Esophagus muscularis mucosa (tissue), 4 donors: ENCODE measurements around the gene PIM2.

Experiments used
- EP300 ChIP-seq: sonication (generic); formaldehyde crosslinking; IDR thresholded peaks from one replicate; pipeline ENCODE4 v1.6.1; 2017; ENCODE audit warnings: antibody characterized with exemption
- POLR2A ChIP-seq: fragments of 450-650 bp; IDR thresholded peaks from one replicate; pipeline ENCODE4 v1.6.1; 2017; ENCODE audit warnings: antibody characterized with exemption, moderate library complexity, mild to moderate bottlenecking, low read depth
- POLR2AphosphoS5 ChIP-seq, 2 donors: sonication (generic); formaldehyde crosslinking; IDR thresholded peaks; one replicate each; pipeline ENCODE4 v1.6.1; 2017; ENCODE audit warnings: antibody characterized with exemption in 2 of 2
- TF ChIP-seq, protein P1 (sequence below), 3 experiments: fragments of 200-600 bp in 2 of 3; fragments of 450-650 bp in 1 of 3; sonication (generic) in 2 of 3; IDR thresholded peaks; one replicate each; pipeline ENCODE4 v1.5.1; 2017 to 2019; ENCODE audit warnings: antibody characterized with exemption in 3 of 3, mild to moderate bottlenecking in 2 of 3, moderate library complexity in 1 of 3

DNA sequence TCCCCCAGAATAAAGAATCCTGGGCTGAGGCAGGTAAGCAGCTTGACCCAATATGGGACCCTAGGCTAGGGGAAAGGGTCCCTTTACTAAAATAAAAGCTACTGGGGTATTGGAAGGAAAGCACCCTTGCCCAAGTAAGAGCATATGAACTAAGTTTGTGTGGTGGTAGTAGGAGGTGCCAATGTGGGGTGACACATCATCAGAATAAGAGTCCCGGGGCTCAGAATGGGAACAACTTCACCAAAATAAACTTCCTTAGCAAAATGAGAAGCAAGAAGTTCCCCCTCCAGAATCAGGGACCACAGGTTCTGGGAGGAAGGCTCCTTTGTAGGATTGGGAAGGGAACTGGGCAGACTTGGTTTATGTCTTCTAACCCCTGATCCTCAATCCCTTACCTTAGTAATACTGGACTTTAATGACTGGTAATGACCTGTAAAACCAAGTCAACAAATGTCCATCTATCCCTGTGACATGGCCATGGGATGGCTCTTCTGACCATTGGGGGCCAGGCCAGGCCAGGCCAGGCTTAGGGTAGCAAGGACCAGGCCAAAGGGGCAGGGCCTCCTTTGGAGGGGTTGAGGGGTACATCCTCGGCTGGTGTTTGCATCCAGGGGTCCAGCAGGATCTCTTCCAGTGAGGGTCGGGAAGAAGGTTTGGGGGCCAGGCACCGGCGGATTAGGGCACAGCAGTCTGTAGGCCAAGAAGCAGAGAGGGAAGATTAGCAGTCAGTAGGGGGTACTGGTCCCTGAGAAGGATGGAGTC lies 5.0 kb downstream of the PIM2 start:
- TF ChIP-seq, protein P1, sequence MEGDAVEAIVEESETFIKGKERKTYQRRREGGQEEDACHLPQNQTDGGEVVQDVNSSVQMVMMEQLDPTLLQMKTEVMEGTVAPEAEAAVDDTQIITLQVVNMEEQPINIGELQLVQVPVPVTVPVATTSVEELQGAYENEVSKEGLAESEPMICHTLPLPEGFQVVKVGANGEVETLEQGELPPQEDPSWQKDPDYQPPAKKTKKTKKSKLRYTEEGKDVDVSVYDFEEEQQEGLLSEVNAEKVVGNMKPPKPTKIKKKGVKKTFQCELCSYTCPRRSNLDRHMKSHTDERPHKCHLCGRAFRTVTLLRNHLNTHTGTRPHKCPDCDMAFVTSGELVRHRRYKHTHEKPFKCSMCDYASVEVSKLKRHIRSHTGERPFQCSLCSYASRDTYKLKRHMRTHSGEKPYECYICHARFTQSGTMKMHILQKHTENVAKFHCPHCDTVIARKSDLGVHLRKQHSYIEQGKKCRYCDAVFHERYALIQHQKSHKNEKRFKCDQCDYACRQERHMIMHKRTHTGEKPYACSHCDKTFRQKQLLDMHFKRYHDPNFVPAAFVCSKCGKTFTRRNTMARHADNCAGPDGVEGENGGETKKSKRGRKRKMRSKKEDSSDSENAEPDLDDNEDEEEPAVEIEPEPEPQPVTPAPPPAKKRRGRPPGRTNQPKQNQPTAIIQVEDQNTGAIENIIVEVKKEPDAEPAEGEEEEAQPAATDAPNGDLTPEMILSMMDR (IDR thresholded peaks at IDR 0.05) = no peak
- TF ChIP-seq POLR2A (no peak), POLR2AphosphoS5 (IDR thresholded peaks at IDR 0.05) (no peak), EP300 (no peak)
